Measurements from ENCODE around the gene PRELP.

GRCh38 chr1:203486618-203487370 lies 11.2 kb downstream of the PRELP start:
- TF ChIP-seq CTCF (IDR thresholded peaks at IDR 0.05) (no peak), POLR2A (IDR thresholded peaks at IDR 0.05) (no peak)
